NCI-H2081 treated with DMSO at 0.1 percent for 48 hours (cell line): ENCODE measurements around the gene ZDHHC6.
"Not testable (repeated sequence)": the region's sequence is repeated elsewhere in the genome, so short reads cannot be mapped to it uniquely, and the experiment has no call there.

ENCODE experiments used
- DNase-seq: peaks from one replicate; lab custom pipeline; 2025; lab: John Stamatoyannopoulos, UW

The ZDHHC6 gene

DNA sequence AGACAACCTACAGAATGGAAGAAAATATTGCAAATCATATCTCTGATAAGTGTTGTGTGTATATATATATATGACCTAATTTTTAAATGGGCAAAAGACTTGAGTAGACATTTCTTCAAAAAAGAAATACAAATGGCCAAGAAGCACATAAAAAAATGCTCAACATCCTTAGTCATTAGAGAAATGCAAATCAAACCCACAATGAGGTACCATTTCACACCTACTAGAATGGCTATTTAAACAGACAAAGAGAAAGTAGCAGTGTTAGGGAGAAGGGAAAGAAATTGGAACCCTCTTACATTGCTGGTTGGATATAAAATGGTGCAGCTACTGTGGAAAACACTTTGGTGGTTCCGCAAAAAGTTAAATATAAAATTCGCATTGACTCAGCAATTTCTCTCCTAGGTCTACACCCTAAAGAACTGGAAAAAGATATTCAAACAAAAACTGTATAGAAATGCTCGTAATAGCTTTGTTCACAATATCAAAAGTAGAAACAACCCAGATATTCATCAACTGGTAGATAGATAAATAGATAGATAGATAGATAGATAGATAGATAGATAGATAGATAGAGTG lies 56.5 kb downstream of the ZDHHC6 start:
- DNase-seq, result no peak

DNA sequence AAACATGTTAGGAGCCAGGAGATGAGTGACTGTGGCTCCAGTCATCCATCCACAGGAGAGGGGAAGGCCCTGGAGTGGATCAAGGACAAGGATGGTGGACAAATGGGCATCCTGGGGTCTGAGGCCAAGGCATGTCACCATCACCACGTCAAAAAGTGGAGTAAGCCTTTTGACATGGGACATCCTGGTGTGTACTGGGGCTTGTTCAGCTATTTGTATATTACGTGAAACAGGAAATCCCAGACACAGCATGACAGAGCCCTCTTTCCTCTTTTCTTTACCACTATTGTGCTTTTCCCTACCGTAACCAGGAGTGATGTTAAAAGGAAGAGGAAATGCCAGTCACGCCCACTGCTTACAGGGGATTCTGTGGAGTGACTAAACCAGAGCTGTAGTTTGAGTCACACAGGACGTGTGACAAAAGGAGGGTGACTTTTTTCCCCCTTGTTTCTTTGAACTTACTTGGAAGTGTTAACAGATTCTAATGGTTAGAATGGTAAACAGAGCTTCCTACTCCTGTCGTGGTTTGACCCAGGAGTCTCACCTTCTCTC lies 57.4 kb downstream of the ZDHHC6 start:
- DNase-seq, result no peak

GRCh38 chr10:112388548-112388947 lies 58.2 kb downstream of the ZDHHC6 start:
- no peak for DNase-seq

- not testable (repeated sequence) for DNase-seq
Observed at GRCh38 chr10:112388056-112388455, 58.7 kb downstream of the ZDHHC6 start.

- DNase-seq, result no peak
Observed at GRCh38 chr10:112385201-112385600, 61.5 kb downstream of the ZDHHC6 start.

GRCh38 chr10:112384141-112384540 lies 62.6 kb downstream of the ZDHHC6 start:
- DNase-seq, result no peak

DNA sequence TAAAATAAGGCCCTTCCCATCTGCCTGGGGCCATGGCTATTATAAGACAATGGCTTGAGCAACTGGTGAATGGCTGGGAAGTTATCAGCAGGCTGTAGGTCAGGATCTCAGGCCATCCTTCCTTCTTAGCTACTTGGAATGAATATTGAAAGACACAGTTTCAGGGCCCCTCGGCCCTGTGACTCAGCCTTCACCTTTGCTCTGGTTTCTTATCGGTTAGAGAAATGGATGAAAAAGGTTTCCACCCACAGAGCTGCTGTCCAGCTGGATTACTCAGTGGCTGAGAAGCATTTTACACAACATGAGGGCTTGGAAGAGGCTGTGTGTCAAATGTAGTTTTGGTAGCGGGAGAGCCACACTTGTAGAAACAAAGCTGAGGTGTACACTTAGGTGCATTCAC lies 63.4 kb downstream of the ZDHHC6 start:
- DNase-seq, result no peak

GRCh38 chr10:112382515-112383235 lies 64.0 kb downstream of the ZDHHC6 start:
- DNase-seq, result no peak
